ENCODE data around the gene SLF2.

- no peak for TF ChIP-seq CTCF (conservative IDR thresholded peaks at IDR 0.05)
- TF ChIP-seq ZFX (IDR thresholded peaks at IDR 0.05) = no peak
Observed at GRCh38 chr10:100901051-100901450, 11.7 kb upstream of the SLF2 start.

All from C4-2B (cell line).